Measurements from ENCODE around the gene ZBTB18.

The ZBTB18 gene

DNA sequence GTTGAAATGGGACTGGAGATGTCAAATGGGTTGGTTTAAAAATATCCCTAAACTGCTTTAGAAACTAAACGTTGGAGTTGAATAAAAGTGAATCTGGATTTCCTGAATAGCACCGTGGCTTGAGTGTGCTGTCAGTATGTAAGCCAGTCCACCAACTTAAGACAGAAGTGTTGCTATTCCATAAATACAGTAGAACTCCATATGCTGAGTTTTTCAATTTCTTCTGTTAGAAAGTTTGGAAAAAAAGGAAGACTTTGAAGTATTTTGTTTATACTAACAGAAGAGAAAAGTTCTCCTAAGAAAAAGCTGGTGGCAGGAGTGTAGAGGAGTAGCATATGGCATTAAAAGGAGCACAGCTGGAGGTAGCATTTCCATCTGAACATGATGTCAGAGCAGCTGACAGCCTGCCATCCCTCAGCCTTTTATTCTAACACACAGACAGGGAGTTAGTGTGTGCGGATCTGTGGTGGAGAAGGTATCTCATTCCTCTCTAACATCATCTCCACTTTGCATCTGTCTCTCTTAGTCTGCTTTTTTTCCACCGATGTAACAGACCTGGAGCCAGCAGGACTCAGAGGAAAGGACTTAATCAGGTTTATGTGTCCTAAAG is at the start of gene ZBTB18:
Gene ZBTB18 (plus strand): TSS at position 449 of the 610 bp plus-strand sequence. CDS start 149 bp downstream, at position 598.
- FAIRE-seq, result peak; percentile 98

DNA sequence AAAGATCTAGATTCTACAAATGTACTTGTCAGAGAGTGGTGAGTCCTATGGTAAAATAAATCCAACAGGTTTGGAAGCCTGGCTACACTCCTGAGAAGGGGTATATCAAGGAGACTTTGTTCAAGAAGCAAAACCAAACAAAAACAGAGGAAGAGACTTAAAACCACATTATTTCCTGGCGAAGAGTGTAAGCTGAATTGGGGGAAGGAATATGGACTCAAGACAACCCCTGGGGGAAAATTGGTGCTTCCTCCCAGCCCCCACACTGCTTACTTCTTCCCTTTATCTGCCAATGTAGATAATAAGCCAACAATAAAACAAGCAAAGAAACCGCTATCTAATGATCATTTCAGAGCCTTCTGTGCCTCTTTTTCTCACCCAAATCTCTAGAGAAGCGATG is 48.4 kb upstream of the ZBTB18 start:
- DNase-seq (ENCODE audit: insufficient read length, low spot score) (no peak), FAIRE-seq (no peak)
- TF ChIP-seq, protein P1, sequence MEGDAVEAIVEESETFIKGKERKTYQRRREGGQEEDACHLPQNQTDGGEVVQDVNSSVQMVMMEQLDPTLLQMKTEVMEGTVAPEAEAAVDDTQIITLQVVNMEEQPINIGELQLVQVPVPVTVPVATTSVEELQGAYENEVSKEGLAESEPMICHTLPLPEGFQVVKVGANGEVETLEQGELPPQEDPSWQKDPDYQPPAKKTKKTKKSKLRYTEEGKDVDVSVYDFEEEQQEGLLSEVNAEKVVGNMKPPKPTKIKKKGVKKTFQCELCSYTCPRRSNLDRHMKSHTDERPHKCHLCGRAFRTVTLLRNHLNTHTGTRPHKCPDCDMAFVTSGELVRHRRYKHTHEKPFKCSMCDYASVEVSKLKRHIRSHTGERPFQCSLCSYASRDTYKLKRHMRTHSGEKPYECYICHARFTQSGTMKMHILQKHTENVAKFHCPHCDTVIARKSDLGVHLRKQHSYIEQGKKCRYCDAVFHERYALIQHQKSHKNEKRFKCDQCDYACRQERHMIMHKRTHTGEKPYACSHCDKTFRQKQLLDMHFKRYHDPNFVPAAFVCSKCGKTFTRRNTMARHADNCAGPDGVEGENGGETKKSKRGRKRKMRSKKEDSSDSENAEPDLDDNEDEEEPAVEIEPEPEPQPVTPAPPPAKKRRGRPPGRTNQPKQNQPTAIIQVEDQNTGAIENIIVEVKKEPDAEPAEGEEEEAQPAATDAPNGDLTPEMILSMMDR (IDR thresholded peaks at IDR 0.05; ENCODE audit: insufficient read depth, missing control alignments), result no peak

More for the DNA sequence above, at the start of gene ZBTB18:
- TF ChIP-seq, protein P1 (IDR thresholded peaks at IDR 0.05; ENCODE audit: insufficient read depth, missing control alignments), result no peak
- DNase-seq (ENCODE audit: insufficient read length, low spot score), result peak; percentile 68

DNA sequence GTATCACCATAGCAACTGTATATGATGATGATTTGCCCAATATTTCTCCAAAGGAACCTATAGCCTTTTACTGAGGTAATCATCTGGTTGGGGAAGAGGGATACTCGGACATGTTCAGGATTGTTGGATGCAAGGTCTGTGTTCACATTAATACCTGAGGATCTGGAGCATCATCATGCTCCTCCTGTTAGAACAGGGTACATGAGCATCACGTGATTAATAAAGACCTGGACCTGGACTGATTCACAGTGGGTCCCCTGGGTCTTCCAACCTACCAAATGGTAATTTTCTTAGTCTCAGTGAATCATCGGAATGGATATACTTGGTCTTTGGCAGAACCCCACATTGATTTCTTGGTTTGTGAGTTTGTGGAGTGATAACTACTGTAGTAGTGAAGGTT is 45.6 kb upstream of the ZBTB18 start:
- TF ChIP-seq, protein P1 (IDR thresholded peaks at IDR 0.05; ENCODE audit: insufficient read depth, missing control alignments), result no peak
- no peak for DNase-seq (ENCODE audit: insufficient read length, low spot score)
- no peak for FAIRE-seq

DNA sequence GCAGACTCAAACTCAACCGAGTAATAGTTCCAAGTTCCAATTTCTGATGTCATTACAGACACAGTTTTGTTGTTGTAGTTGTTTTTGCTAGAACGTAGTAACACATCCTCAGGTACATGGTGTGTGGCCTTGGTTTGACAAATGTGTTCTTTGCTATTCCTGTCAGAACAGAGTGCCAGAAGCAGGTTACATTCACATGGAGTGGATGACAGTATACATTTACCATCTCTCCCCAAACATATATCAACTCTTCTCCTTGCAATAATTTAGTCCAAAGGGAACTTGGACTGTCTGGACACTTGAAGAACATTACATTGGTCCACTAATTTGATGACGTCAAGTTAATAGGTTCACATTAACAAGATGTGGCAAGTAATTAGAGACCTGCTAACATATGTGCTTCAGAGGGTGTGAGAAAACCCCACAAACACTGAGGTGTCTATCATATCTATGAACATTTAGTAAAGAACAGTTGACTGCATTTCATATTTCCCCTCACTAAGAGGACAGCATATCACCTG is 44.6 kb upstream of the ZBTB18 start:
- FAIRE-seq (no peak), DNase-seq (ENCODE audit: insufficient read length, low spot score) (no peak)
- TF ChIP-seq, protein P1 (IDR thresholded peaks at IDR 0.05; ENCODE audit: insufficient read depth, missing control alignments), result no peak

- DNase-seq (ENCODE audit: insufficient read length, low spot score) (no peak), FAIRE-seq (no peak)
- TF ChIP-seq, protein P1 (IDR thresholded peaks at IDR 0.05; ENCODE audit: insufficient read depth, missing control alignments), result no peak
Measured at GRCh38 chr1:244006961-244007360, 44.1 kb upstream of the ZBTB18 start.

GRCh38 chr1:244010191-244010590 is 40.9 kb upstream of the ZBTB18 start:
- FAIRE-seq (no peak), DNase-seq (ENCODE audit: insufficient read length, low spot score) (no peak)
- TF ChIP-seq, protein P1 (IDR thresholded peaks at IDR 0.05; ENCODE audit: insufficient read depth, missing control alignments), result no peak

DNA sequence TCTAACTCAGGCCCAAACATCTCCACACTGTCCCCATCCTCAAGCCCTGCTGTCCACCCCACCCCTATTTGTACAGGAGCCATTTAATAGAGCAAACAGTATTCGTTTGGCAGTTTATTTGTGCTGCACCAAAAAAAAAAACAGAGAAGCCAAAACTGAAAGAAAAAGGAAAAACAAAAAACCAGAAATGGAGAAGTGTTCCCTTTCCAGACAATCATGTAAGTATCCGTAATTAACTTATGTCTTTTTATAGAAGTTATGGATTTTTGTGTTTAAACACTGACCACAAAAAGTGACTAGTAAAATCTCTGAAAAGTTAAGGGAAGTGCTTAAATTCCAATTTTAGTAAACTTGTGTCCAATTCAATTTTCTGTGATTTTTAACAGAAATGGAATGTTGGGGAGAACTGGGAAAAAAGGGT is 40.4 kb upstream of the ZBTB18 start:
- FAIRE-seq (no peak), DNase-seq (ENCODE audit: insufficient read length, low spot score) (no peak)
- TF ChIP-seq, protein P1 (IDR thresholded peaks at IDR 0.05; ENCODE audit: insufficient read depth, missing control alignments), result no peak
